Neural crest cell (in vitro differentiated cells): ENCODE measurements around the gene MYO9A. TPM values are rescaled to one million over a fixed set of nuclear protein-coding genes. Genes with fewer than 3 reads are reported as not detected.
"Not testable (repeated sequence)": the region's sequence is repeated elsewhere in the genome, so short reads cannot be mapped to it uniquely, and the experiment has no call there.

Experiments
- DNase-seq: peaks from one replicate; pipeline ENCODE4 v3.0.0; 2021; ENCODE audit warnings: low read depth, mixed read lengths, low spot score
- H3K27ac Mint-ChIP-seq: one replicate; pipeline ENCODE4 v1.8.0; 2021; ENCODE audit warnings: mild to moderate bottlenecking, mixed read lengths; ENCODE audit not compliant: unreplicated experiment
- H3K27me3 Mint-ChIP-seq: 2 replicates; pipeline ENCODE4 v1.8.0; 2021; ENCODE audit warnings: low read depth, mild to moderate bottlenecking, mixed read lengths
- H3K36me3 Mint-ChIP-seq: 2 replicates; pipeline ENCODE4 v1.8.0; 2021; ENCODE audit warnings: low read depth, mild to moderate bottlenecking, mixed read lengths
- H3K4me1 Mint-ChIP-seq: 2 replicates; pipeline ENCODE4 v1.8.0; 2021; ENCODE audit warnings: mixed read lengths
- H3K4me3 Mint-ChIP-seq: one replicate; pipeline ENCODE4 v1.8.0; 2021; ENCODE audit warnings: mild to moderate bottlenecking, mixed read lengths
- H3K9me3 Mint-ChIP-seq: 2 replicates; pipeline ENCODE4 v1.8.0; 2021; ENCODE audit warnings: mixed read lengths
- total RNA-seq: library from RNA; stranded (reverse); gene quantifications from 2 replicates; pipeline ENCODE4 v1.2.1, GENCODE V29; 2021
- TF ChIP-seq, protein P1 (sequence below): fragments of 200-600 bp; sonication (generic); conservative IDR thresholded peaks from 2 replicates; pipeline ENCODE4 v1.5.0; 2021; ENCODE audit warnings: antibody characterized with exemption, mild to moderate bottlenecking

MYO9A gene
- total RNA-seq, 1 donor from 2014 or later, result 31.3 TPM

DNA sequence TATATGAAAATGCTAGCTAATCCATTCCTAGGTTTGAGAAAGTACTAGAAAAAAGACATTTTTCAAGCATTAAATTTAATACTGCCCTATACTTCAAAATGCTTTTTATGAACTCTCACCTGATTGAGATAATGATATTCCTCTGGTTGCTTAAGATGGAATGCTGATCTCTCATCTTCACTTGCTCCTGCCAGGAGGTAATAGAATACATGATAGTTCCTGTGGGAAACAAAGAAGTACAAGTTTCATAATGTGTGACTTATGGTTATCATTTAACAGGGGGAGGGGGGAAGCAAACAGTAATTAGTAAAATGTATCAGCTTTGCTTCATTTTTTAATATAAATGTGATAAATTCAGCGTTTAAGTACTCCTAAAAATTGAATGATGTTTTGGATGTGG, 97.2 kb downstream of the MYO9A start:
- Mint-ChIP-seq H3K27me3 (no peaks in the 10 kb centered on the region), H3K36me3 (peaks cover 16% of the 10 kb centered on the region), H3K27ac (no peak overlapping the region), H3K9me3 (peaks cover 7% of the 10 kb centered on the region), H3K4me1 (peaks cover 4% of the 10 kb centered on the region), H3K4me3 (no peak overlapping the region)
- TF ChIP-seq, protein P1, sequence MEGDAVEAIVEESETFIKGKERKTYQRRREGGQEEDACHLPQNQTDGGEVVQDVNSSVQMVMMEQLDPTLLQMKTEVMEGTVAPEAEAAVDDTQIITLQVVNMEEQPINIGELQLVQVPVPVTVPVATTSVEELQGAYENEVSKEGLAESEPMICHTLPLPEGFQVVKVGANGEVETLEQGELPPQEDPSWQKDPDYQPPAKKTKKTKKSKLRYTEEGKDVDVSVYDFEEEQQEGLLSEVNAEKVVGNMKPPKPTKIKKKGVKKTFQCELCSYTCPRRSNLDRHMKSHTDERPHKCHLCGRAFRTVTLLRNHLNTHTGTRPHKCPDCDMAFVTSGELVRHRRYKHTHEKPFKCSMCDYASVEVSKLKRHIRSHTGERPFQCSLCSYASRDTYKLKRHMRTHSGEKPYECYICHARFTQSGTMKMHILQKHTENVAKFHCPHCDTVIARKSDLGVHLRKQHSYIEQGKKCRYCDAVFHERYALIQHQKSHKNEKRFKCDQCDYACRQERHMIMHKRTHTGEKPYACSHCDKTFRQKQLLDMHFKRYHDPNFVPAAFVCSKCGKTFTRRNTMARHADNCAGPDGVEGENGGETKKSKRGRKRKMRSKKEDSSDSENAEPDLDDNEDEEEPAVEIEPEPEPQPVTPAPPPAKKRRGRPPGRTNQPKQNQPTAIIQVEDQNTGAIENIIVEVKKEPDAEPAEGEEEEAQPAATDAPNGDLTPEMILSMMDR, result no peak
- DNase-seq, result no peak

DNA sequence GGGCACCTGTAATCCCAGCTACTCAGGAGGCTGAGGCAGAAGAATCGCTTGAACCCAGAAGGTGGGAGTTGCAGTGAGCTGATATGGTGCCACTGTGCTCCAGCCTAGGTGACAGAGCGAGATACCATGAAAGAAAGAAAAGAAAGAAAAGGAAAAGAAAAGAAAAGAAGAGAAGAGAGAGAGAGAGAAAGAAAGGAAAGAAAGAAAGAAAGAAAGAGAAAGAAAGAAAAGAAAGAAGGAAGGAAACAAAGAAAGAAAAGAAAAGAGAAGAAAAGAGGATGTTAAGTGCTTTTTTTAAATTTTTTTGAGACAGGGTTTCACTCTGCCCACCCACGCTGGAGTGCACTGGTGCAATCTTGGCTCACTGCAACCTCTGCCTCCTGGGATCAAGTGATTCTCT, 103.4 kb downstream of the MYO9A start:
- H3K4me3 Mint-ChIP-seq, DNase-seq, H3K36me3 Mint-ChIP-seq, H3K4me1 Mint-ChIP-seq, H3K27ac Mint-ChIP-seq, H3K9me3 Mint-ChIP-seq, H3K27me3 Mint-ChIP-seq: not testable (repeated sequence)

GRCh38 chr15:72013703-72014102, 104.2 kb downstream of the MYO9A start:
- Mint-ChIP-seq H3K4me3 (no peak overlapping the region), H3K9me3 (no peaks in the 10 kb centered on the region), H3K4me1 (no peaks in the 10 kb centered on the region), H3K27ac (no peak overlapping the region), H3K27me3 (no peaks in the 10 kb centered on the region), H3K36me3 (peaks cover 3% of the 10 kb centered on the region)
- no peak for DNase-seq
- TF ChIP-seq, protein P1, result no peak

GRCh38 chr15:72011302-72011942, 106.5 kb downstream of the MYO9A start:
- Mint-ChIP-seq H3K27me3 (no peaks in the 10 kb centered on the region), H3K36me3 (peaks cover 3% of the 10 kb centered on the region), H3K9me3 (no peaks in the 10 kb centered on the region), H3K4me3 (no peak overlapping the region), H3K4me1 (no peaks in the 10 kb centered on the region), H3K27ac (no peak overlapping the region)
- TF ChIP-seq, protein P1, result no peak
- DNase-seq, result no peak

GRCh38 chr15:72009222-72009621, 108.7 kb downstream of the MYO9A start:
- no peak overlapping the region for H3K27ac Mint-ChIP-seq
- no peaks in the 10 kb centered on the region for H3K27me3 Mint-ChIP-seq
- no peak overlapping the region for H3K4me3 Mint-ChIP-seq
- H3K36me3 Mint-ChIP-seq, result peaks cover 3% of the 10 kb centered on the region
- DNase-seq, result no peak
- H3K4me1 Mint-ChIP-seq, result no peaks in the 10 kb centered on the region
- TF ChIP-seq, protein P1, result no peak
- H3K9me3 Mint-ChIP-seq, result no peaks in the 10 kb centered on the region

DNA sequence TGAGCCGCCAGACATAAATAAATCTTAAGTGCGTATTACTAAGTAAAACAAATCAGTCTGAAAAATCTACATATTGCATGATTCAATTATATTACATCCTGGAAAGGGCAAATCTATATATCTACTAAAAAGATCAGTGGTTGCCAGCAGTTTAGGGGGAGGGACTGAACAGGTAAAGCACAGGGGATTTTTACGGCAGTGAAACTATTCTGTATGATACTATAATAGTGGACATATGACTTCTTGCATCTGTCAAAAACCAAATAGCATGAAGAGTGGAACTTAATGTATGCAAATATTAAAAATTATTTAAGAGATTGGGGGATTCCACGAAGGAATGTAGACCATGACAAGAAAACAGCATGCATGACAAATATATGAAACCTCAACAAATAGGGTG, 111.6 kb downstream of the MYO9A start:
- DNase-seq, result no peak
- H3K36me3 Mint-ChIP-seq, result peaks cover 3% of the 10 kb centered on the region
- no peaks in the 10 kb centered on the region for H3K9me3 Mint-ChIP-seq
- H3K27ac Mint-ChIP-seq, result no peak overlapping the region
- H3K27me3 Mint-ChIP-seq, result no peaks in the 10 kb centered on the region
- no peaks in the 10 kb centered on the region for H3K4me1 Mint-ChIP-seq
- TF ChIP-seq, protein P1, result no peak
- no peak overlapping the region for H3K4me3 Mint-ChIP-seq
